GM21515 (cell line): ENCODE measurements around the gene ABLIM1.

Source experiments
- ATAC-seq: cut with Tn5 transposase; IDR thresholded peaks from one replicate; pipeline ENCODE4 v1.9.1; 2021; ENCODE audit not compliant: unreplicated experiment

ABLIM1 gene

DNA sequence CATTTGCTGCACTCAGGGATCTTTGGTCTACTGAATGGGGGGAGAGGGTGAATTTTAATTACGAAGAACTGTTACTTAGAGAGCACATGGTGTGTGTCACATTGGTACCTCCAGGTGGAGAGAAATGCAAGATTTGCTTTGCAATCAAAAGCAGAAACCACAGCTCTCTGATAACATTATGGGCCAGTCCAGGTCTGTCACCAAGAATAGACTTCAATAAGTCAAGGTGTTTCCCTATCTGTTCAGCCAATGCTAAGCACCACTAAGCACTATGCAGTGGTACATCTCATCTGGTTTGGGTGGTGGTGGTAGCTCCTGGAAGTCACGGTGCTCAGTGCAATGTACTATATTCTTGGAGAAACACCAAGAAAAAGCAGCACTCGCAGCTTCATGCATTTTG is 134.2 kb downstream of the ABLIM1 start:
- ATAC-seq: no peak

- no peak for ATAC-seq
Measured at GRCh38 chr10:114521255-114521654, 136.8 kb downstream of the ABLIM1 start.

DNA sequence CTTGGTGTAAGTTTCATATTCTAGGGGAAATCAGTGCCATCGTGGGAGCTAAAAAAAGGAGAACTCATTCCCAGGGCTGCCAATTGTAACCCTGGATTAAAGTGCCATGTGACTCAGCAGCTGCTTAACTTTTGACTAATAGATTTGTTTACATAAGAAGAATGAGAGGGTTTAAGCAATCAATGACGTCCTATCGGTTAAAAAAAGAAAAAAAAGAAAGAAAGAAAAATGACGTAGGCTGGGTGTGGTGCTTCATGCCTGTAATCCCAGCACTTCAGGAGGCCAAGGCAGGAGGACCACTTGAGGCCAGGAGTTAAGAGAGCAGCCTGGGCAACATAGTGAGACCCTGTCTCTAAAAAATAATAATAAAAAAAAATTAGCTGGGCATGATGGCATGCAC is 137.6 kb downstream of the ABLIM1 start:
- no peak for ATAC-seq

GRCh38 chr10:114519756-114520293 is 138.2 kb downstream of the ABLIM1 start:
- ATAC-seq: no peak

DNA sequence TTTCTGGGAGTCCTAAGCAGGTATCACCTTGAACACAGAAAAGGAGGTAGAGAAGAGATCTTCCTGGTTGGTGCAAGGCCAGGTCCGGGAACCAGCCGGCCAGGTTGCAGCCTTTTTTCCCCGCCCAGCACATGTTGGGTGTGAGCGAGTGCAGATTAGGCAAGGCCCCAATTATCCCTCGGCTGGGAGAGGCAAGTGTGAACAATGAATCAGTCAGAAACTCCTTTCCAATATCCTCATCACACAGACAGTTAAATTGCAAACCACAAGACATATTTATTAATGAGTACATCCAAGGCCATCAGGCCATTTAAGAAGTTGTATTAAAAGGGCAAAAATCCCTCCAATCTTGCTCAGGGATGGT is 138.8 kb downstream of the ABLIM1 start:
- no peak for ATAC-seq

DNA sequence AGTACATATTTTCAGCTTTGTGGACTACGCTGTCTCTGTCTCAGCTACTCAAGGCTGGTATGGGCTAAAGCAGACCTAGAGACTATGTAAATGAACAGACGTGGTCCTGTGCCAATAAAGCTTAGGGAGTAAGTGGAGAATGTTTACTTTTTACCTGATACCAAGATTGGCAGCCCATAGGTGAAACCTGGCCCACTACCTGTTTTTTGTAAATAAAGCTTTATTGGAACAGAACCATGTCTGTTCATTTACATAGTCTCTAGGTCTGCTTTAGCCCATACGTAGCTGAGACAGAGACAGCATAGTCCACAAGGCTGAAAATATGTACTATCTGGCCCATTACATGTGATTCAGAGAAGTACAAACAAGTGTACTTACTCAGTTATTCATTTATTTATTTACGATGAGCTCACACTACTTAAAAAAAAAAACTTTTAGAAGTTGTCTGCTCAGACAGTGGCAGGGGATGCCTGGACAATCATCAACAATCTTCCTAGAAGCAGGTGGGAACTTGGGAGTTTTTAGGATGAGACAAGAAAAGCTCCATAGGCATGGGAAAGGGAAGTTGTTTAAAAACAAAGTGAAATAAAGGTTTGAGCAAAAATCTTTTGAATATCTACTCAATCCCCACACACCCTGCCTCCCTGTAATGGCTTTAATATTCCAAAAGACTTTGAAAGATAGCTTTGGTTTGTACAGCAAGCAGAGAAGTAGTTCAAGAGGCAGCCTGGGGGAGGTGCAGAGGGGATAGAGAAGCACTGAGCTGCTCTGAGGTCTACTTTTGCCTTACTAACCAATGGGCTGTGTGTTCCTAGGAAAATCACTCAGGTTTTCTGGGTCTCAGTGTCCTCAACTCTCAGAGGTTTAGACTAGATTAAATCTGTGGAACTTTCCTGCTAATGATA is 139.4 kb downstream of the ABLIM1 start:
- no peak for ATAC-seq

DNA sequence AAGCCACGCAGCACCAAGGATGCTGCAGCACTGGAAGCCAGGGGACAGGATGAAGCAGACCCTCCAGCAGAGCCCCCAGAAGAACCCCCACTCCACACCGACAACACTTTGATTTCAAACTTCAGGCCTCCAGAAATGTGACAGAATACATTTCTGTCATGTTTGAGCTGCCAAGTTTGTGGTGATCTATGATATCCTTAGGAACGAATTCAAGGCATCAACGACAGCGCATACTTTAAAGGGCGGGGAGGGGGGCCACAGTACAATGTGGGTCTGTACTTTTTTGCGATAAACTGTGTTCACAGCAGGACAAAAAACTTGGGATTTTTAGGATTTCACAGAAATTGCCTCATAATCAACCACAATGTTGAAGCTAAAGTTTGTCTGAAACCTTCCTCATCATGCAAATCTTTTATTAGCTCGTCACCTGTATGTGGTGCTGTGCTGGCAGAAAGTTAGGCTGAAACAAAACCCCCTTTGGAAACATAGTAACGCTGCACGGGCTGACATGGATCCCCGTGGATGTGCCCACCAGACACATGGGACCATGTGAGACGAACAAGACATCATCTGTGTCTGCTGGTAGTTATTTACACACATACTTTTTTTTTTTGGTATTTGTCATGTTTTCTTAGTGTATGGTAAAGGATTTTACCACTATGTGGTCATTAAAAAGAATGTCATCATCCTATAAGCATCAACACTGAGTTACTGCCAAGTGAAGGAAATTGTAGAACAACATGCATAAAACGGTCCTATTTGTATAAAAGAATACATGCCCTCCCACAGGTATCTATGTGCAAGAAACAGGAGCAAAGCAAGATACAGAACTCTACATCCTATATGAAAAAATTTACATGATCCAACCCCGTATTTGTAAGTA is 140.5 kb downstream of the ABLIM1 start:
- no peak for ATAC-seq

GRCh38 chr10:114516356-114516755 is 141.7 kb downstream of the ABLIM1 start:
- ATAC-seq: no peak

GRCh38 chr10:114515298-114515914 is 142.7 kb downstream of the ABLIM1 start:
- no peak for ATAC-seq

DNA sequence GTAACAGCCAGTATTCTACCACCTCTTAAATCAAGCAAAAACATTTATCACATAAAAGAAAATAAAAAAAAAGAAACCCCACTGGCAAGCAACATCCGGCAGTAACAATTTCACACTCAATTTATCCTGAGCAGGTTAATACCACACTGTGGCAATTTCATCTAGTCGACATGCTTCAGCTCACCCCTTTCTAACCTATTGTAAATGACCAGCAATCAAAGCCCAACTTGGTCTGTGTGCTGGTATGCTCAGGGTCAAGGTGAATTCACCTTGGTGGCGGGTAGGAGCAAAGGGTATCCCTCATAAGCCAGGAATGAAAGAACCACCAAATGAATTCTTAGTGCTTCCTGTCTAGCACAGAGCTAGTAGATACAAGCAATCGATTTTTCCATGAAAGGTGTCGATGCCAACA is 144.7 kb downstream of the ABLIM1 start:
- ATAC-seq: no peak

DNA sequence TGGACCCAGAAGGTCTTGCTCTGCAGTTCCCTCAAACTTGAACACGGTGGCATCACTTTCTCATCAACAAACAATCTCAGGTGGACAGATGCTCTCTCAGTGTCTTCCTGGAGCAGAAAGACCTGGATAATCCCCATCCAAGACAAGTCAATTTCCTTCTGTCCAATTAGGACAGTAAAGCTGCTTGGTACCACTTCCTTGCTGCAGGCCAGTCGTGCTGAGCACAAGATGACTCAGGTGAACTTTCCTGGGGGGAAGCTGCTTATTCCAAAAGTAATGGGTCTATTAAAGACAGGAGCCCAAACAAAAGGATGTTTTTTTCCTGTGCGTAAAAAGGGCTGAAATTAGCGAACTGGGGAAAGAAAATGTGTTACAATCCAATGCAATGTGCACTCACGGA is 146.2 kb downstream of the ABLIM1 start:
- ATAC-seq: no peak

DNA sequence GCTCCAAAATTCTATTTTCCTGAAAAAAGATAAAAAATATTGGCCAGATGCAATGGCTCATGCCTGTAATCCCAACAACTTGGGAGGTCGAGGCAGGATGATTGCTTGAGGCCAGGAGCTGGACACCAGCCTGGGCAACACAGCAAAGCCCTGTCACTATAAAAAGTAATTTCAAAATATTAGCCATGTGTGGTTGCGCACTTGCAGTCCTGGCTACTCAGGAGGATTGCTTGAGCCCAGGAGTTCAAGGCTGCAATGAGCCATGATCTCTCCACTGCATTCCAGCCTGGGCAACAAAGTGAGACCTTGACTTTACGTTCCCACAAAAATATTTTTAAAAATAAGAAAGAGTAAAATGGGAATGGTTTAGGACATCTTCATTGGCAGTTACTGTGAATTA is 149.7 kb downstream of the ABLIM1 start:
- no peak for ATAC-seq

GRCh38 chr10:114507449-114507848 is 150.6 kb downstream of the ABLIM1 start:
- no peak for ATAC-seq

DNA sequence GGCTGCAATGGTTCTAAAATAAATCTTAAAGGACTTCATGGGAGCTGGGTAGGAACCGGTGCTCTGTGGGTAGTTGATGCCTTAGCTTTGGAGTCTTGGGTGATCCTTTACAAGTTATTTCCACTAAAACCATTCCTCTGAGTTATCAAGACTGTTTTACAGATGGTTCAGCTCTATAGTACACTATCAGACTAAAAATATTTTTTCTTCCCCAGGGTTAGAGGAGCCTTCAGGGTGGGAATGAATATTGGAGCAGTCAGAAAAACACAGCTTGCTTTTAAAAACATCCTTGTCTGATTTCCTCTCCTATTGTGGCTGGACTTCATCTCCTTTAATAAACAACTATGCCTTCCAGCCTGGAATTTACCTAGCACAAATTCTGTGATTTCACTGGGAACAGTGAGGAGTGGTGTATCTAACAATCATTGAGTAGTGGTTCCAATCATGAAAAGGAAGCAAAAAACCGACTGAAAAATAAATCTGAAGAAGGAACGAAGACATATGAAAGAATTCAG is 151.1 kb downstream of the ABLIM1 start:
- no peak for ATAC-seq

DNA sequence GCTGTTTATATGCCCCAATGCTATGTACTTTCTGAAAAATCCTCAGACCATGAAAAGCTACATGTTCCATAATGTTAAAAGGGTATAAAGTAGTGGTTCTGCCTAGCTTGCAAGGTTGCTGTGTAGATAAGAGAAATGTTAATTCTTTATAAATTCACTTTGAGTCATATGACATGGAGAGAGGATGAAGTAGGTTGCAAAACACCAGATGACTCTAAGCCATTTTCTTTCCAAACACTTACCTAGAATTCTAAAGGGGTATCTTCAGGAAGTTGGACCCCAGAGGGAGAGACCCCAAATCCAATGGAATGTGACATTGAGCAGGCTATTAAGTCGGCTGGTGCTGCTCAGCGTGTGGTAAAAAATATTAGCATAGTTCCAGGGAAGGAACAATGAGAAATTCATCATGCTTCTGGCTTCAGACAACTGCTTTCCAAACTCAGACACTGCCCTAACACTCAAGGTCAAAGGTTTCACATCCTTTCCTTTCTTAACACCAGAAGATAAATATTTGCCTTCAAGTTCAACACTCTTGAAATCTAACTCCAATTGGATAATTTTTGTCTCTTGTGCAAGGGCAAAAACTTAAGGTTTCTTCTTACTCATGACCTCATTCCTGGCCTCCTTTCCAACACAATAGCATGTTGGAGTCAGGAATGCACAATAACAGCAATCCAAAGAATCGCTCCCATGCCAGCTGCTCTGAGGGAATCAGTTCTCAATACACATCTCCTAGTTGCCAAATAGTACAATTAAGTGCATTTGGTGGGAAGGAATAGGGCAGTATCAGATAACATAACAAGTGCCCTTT is 153.1 kb downstream of the ABLIM1 start:
- no peak for ATAC-seq

- ATAC-seq: no peak
Measured at GRCh38 chr10:114502074-114502473, 156.0 kb downstream of the ABLIM1 start.

- no peak for ATAC-seq
Measured at GRCh38 chr10:114501650-114502049, 156.4 kb downstream of the ABLIM1 start.

GRCh38 chr10:114500643-114501042 is 157.4 kb downstream of the ABLIM1 start:
- no peak for ATAC-seq

- peak; percentile 39 for ATAC-seq
Measured at GRCh38 chr10:114499630-114500190, 158.4 kb downstream of the ABLIM1 start.

- peak; percentile 17 for ATAC-seq
Measured at GRCh38 chr10:114499116-114499515, 159.0 kb downstream of the ABLIM1 start.
